NT2/D1 (cell line): ENCODE measurements around the gene HOXD3.

ENCODE experiments used
- DNase-seq: peaks from one replicate; pipeline ENCODE4 v3.0.0-alpha.2; 2011; ENCODE audit warnings: low read depth, low spot score
- H3K27me3 ChIP-seq: 2 replicates; pipeline ENCODE4 v1.6.0; 2011; ENCODE audit warnings: mild to moderate bottlenecking; ENCODE audit not compliant: insufficient read length, insufficient read depth
- H3K36me3 ChIP-seq: 2 replicates; pipeline ENCODE4 v1.6.1; 2011; ENCODE audit warnings: mild to moderate bottlenecking, low read length, mixed read lengths; ENCODE audit not compliant: insufficient read depth, insufficient read length
- H3K4me1 ChIP-seq: 2 replicates; pipeline ENCODE4 v1.5.1; 2011; ENCODE audit not compliant: insufficient read depth, insufficient read length
- H3K4me3 ChIP-seq: 2 replicates; pipeline ENCODE4 v1.5.1; 2011; ENCODE audit warnings: low read depth; ENCODE audit not compliant: insufficient read length
- H3K9ac ChIP-seq: 2 replicates; pipeline ENCODE4 v1.6.0; 2011; ENCODE audit warnings: low read depth; ENCODE audit not compliant: insufficient read length
- H3K9me3 ChIP-seq: 2 replicates; pipeline ENCODE4 v1.5.1; 2011; ENCODE audit warnings: mild to moderate bottlenecking, low read length; ENCODE audit not compliant: insufficient read depth
- SUZ12 ChIP-seq: IDR thresholded peaks from 2 replicates; pipeline ENCODE4 v1.6.1; 2011; ENCODE audit not compliant: insufficient read length, insufficient read depth; ENCODE audit errors: extremely low read depth
- YY1 ChIP-seq: IDR thresholded peaks from 2 replicates; pipeline ENCODE4 v1.6.1; 2011; ENCODE audit not compliant: insufficient read length, insufficient read depth
- ZNF274 ChIP-seq: IDR thresholded peaks from 2 replicates; pipeline ENCODE4 v1.6.1; 2011; ENCODE audit warnings: mild to moderate bottlenecking, low read depth, low read length

HOXD3 gene

GRCh38 chr2:176117162-176117822, 39.8 kb upstream of the HOXD3 start:
- DNase-seq = no peak
- Histone ChIP-seq H3K4me3 (no peak overlapping the region), H3K9me3 (peaks cover 10% of the 10 kb centered on the region; the same call in 1 of the 2 replicates), H3K9ac (no peak overlapping the region), H3K36me3 (peaks cover 9% of the 10 kb centered on the region), H3K4me1 (peaks cover 5% of the 10 kb centered on the region), H3K27me3 (peaks cover 99% of the 10 kb centered on the region)
- TF ChIP-seq SUZ12 (no peak), ZNF274 (no peak), YY1 (no peak)

GRCh38 chr2:176117823-176118371, 39.2 kb upstream of the HOXD3 start:
- H3K4me1 ChIP-seq = peaks cover 5% of the 10 kb centered on the region
- H3K9me3 ChIP-seq = peaks cover 10% of the 10 kb centered on the region; the same call in 1 of the 2 replicates
- H3K4me3 ChIP-seq = no peak overlapping the region
- H3K27me3 ChIP-seq = peaks cover 99% of the 10 kb centered on the region
- peaks cover 9% of the 10 kb centered on the region for H3K36me3 ChIP-seq
- DNase-seq = no peak
- no peak for TF ChIP-seq SUZ12
- TF ChIP-seq YY1 = no peak
- TF ChIP-seq ZNF274 = no peak
- no peak overlapping the region for H3K9ac ChIP-seq

DNA sequence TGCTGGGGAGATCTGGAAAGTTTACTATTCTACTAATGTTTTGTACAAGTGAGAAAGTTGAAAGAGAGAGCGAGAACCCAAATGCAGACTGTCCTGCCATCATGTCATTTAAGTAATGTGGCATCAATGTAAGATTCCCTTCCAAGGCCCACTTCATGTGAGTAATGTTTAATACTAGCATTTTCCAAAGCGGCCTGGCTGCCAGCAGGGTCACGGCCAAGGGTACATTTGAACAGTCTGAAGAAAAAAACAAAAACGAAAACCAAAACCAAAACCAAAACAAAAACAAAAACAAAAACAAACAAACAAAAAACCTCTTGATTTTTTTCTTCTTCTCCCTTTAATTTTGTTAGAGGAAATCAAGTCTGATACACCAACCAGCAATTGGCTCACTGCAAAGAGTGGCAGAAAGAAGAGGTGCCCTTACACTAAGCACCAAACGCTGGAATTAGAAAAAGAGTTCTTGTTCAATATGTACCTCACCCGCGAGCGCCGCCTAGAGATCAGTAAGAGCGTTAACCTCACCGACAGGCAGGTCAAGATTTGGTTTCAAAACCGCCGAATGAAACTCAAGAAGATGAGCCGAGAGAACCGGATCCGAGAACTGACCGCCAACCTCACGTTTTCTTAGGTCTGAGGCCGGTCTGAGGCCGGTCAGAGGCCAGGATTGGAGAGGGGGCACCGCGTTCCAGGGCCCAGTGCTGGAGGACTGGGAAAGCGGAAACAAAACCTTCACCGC, 38.3 kb upstream of the HOXD3 start:
- Histone ChIP-seq H3K36me3 (peaks cover 9% of the 10 kb centered on the region), H3K4me3 (no peak overlapping the region), H3K9ac (peak overlapping the region; percentile 36), H3K4me1 (peaks cover 5% of the 10 kb centered on the region), H3K9me3 (peaks cover 10% of the 10 kb centered on the region; the same call in 1 of the 2 replicates), H3K27me3 (peaks cover 99% of the 10 kb centered on the region)
- TF ChIP-seq SUZ12 (no peak), ZNF274 (no peak), YY1 (no peak)
- no peak for DNase-seq

- no peak for DNase-seq
- H3K27me3 ChIP-seq = peaks cover 99% of the 10 kb centered on the region
These were observed 36.5 kb upstream of the HOXD3 start for GRCh38 chr2:176120364-176121189.

DNA sequence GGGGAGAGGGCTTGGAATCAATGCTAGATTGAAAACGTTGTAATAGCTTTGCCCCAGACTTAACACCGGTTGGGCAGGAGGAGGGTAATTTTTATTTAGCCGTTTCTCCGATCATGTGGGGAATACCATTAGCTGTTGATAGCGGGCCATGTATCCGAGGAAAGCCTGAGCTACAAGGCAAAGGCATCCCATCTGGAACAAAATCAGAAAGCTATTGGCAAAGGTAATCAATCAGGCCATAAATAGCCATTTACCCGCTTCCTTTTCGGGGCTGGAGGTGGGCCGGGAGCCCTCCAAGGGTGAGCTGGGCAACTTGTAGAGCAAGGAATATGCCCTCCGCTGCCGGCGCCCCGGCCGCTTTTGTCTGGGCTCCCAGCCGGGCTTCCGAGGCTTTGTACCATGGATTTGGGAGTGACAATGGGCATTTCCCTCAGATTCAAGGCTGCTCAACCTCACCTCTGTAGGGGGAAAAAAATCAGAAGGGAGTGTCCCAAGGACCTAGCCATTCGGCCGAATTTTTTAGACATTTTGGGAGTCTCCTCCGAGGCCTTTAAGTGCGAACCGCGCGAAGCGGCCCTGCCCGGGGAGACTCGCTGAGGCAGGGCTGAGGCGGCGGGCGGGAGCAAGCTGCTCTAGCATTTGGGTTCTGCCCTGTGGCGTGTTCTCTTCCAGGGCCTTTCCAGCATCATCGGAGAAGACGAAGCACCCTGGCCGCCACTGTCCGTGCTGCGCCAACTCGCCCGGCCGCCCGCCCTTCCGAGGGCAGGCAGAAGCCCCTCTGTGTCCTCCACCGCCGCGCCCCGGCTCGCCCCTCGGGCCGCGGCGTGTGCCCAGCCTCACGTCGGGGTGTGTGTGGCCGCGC, 35.7 kb upstream of the HOXD3 start:
- Histone ChIP-seq H3K9me3 (peaks cover 10% of the 10 kb centered on the region; the same call in 1 of the 2 replicates), H3K36me3 (peaks cover 9% of the 10 kb centered on the region), H3K27me3 (peaks cover 99% of the 10 kb centered on the region), H3K4me3 (no peak overlapping the region), H3K9ac (no peak overlapping the region), H3K4me1 (peaks cover 3% of the 10 kb centered on the region)
- no peak for DNase-seq
- TF ChIP-seq SUZ12 (peak; percentile 98), ZNF274 (no peak)

More at GRCh38 chr2:176120364-176121189, 36.5 kb upstream of the HOXD3 start:
- no peak overlapping the region for H3K4me3 ChIP-seq
- H3K4me1 ChIP-seq = peaks cover 5% of the 10 kb centered on the region
- peaks cover 9% of the 10 kb centered on the region for H3K36me3 ChIP-seq
- H3K9me3 ChIP-seq = peaks cover 10% of the 10 kb centered on the region; the same call in 1 of the 2 replicates
- TF ChIP-seq SUZ12 (no peak), ZNF274 (no peak), YY1 (no peak)
- no peak overlapping the region for H3K9ac ChIP-seq

DNA sequence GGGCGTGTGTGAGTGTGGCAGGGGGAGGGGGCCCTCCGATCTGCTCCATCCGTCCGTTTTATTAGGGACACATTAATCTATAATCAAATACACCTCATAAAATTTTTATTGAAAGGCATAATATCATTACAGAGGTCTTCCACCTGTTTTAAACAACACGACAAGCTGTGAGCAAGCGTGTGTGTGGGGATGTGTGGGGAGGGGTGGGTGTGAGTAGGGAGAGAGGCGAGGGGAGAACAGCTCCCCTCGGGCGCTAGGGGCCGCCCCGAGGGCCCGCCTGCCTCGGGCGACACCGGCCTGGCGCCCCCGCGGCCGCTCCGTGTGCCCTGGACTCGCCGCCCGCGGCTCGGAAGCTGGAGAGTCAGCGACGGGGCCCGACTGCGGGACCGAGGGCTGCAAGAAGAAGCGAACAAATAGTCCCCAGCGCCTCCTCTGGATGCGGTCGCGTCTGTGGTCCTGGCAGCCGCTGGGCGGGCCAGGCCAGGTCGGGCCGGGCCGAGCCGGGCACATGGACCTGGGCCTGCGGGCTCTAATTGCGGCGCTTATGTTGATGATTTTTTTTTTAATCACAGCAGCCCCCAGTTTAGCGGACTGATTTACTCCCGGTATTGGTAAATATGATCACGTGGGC, 34.9 kb upstream of the HOXD3 start:
- Histone ChIP-seq H3K9me3 (peaks cover 4% of the 10 kb centered on the region; the same call in 1 of the 2 replicates), H3K27me3 (peaks cover 99% of the 10 kb centered on the region), H3K36me3 (peaks cover 5% of the 10 kb centered on the region), H3K4me3 (peak overlapping the region; percentile 55), H3K4me1 (peaks cover 3% of the 10 kb centered on the region), H3K9ac (no peak overlapping the region)
- no peak for DNase-seq
- TF ChIP-seq SUZ12 (peak; percentile 32), YY1 (no peak)
